Measurements from ENCODE around the gene GUCY1A2.
"Not testable (repeated sequence)": the region's sequence is repeated elsewhere in the genome, so short reads cannot be mapped to it uniquely, and the experiment has no call there.

The GUCY1A2 gene

DNA sequence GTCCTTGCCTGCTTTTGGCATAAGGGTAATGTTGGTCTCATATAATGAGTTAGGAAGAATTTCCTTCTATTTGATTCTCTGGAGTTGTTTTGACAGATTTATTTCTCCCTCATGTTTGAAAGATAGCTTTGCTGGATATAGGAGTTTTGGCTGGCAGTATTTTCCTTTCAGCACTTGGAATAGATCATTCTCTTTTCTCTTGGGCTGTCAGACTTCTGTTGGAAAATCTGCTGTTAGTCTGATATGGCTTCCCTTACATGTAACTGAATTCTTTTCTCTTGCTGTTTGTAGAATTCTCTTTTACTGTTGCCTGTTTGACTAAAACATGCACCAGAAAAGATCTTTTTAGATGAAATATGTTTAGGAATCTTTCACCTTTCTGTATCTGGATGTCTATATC lies 165.5 kb downstream of the GUCY1A2 start:
- H3K4me1 Mint-ChIP-seq, result no peaks in the 10 kb centered on the region
- ATAC-seq (no peak), DNase-seq (ENCODE audit: low spot score in 2 of 2) (no peak)
- no peak overlapping the region for H3K4me3 Mint-ChIP-seq
- H3K27ac Mint-ChIP-seq, result no peak overlapping the region
- peaks cover 31% of the 10 kb centered on the region for H3K9me3 Mint-ChIP-seq
- no peaks in the 10 kb centered on the region for H3K36me3 Mint-ChIP-seq

DNA sequence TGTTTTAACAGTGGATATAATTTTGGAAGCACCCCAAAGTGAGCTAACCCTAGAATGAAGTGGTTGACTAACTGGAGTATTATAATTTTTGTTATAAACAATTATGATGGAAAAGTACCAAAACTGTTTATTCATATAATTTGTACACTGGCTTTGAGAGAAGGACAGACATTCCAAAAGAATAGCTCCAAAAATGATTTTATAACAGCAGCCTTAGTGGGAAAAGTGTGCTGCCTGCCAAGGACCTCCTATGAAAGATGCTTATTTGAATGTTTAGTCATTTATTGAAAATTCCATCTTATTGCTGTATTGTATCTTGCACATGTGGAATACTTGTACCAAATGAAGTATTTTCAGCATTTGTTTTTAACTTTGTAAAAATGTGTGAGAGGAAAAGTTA lies 169.8 kb downstream of the GUCY1A2 start:
- ATAC-seq (no peak), DNase-seq (ENCODE audit: low spot score in 2 of 2) (no peak)
- H3K4me3 Mint-ChIP-seq, result no peak overlapping the region
- H3K36me3 Mint-ChIP-seq, result no peaks in the 10 kb centered on the region
- peaks cover 20% of the 10 kb centered on the region for H3K9me3 Mint-ChIP-seq
- no peak overlapping the region for H3K27ac Mint-ChIP-seq
- no peaks in the 10 kb centered on the region for H3K4me1 Mint-ChIP-seq

DNA sequence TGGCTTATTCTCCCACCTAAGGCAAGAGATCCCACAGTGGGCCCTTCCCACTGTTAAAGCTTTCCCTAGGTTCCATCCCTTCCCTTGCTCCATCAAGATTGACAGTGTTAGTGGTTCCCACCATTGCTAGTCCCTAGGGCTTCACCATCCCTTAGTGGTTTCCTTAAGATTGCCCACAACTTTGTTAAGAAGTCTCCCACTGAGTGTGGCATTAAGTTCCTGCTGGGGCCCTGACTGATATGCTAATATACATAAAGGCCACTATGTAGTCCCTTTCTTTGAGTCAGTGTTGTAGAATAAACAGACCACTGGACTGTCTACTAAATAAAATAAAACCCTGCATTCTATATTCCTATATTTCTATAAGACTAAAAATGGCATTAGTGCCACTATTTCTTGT lies 176.1 kb downstream of the GUCY1A2 start:
- no peak for ATAC-seq
- DNase-seq (ENCODE audit: low spot score in 2 of 2), result no peak
- Mint-ChIP-seq H3K36me3 (no peaks in the 10 kb centered on the region), H3K4me1 (no peaks in the 10 kb centered on the region), H3K27ac (no peak overlapping the region), H3K9me3 (peaks cover 12% of the 10 kb centered on the region), H3K4me3 (no peak overlapping the region)

DNA sequence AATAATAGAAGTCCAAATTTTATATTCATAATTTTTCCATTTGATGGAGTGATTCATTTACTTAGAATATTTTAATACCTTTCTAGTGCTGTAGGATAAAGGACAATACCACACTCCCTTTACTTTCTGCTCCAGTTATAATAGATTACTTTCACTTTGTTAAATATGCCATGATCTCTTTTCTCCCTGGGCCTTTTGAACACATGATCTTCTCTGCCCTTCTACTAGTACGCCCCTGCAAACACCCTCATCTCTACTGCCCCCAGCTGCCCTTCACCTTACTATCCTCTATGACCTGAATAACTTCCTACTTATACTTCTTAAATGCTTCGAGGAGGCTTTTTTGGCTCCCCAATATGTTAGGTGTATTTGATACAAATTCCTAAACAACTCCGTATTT lies 177.3 kb downstream of the GUCY1A2 start:
- peaks cover 14% of the 10 kb centered on the region for H3K9me3 Mint-ChIP-seq
- no peak overlapping the region for H3K4me3 Mint-ChIP-seq
- DNase-seq (ENCODE audit: low spot score in 2 of 2) (no peak), ATAC-seq (no peak)
- no peaks in the 10 kb centered on the region for H3K36me3 Mint-ChIP-seq
- H3K4me1 Mint-ChIP-seq, result no peaks in the 10 kb centered on the region
- H3K27ac Mint-ChIP-seq, result no peak overlapping the region

DNA sequence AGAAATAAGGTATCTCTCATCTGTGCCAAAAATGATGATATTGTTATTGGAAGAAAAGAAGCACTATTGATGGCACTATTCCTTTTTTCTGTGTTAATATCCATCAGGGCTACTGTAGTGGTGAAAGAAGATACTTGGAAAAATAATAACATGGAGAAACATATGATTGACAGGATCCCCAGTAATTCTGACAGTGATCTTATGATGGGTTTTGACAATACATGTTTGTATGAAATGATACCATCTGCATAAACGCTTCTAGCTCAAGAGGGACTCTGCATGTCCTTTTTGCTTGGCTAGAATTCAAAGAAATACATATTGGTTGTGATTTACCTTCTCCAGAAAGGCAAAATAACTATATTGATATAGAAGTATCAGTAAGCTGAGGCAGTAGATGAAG lies 178.1 kb downstream of the GUCY1A2 start:
- ATAC-seq (no peak), DNase-seq (ENCODE audit: low spot score in 2 of 2) (no peak)
- Mint-ChIP-seq H3K27ac (no peak overlapping the region), H3K9me3 (peaks cover 18% of the 10 kb centered on the region), H3K4me3 (no peak overlapping the region), H3K4me1 (no peaks in the 10 kb centered on the region), H3K36me3 (no peaks in the 10 kb centered on the region)

DNA sequence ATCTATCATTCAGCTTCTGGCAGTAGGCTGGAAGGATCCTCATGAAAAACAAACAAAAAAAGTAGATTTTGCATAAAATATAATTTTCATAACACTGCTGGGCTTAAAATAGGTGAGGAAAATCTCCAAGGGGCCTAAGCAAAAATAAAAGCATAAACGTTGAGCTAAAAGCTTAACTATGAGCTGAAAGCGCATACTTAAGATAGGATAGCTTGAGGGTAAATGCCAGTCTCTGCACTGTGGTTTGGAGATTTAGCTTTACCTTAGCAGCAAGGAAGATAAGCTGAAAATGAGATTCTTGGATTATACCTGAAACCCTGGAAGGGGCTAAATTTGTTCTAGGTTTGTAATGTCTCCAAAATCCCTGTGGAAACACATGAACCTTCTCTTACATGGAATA lies 183.7 kb downstream of the GUCY1A2 start:
- Mint-ChIP-seq H3K36me3 (no peaks in the 10 kb centered on the region), H3K27ac (no peak overlapping the region), H3K4me1 (no peaks in the 10 kb centered on the region), H3K4me3 (no peak overlapping the region), H3K9me3 (peaks cover 23% of the 10 kb centered on the region)
- no peak for DNase-seq (ENCODE audit: low spot score in 2 of 2)
- no peak for ATAC-seq

DNA sequence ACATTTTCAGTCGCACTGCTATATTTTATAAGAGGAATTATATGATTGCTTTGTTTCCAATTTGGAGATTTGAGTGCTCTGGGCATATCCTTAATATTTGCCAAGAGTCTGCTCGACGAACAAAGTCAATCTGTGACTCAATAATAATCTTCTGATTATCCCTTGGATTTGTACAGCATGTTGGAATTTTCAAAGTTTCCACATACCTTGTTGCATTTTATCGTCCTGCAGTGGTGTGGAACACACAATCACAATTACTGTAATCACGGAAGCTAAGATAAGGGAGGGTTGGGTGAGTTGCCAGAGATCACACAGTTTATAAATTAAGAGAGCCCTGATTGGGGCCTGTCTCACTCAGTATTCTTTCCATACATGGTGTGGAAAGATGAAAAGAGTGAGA lies 189.3 kb downstream of the GUCY1A2 start:
- H3K36me3 Mint-ChIP-seq, result no peaks in the 10 kb centered on the region
- no peak for DNase-seq (ENCODE audit: low spot score in 2 of 2)
- no peak for ATAC-seq
- H3K27ac Mint-ChIP-seq, result no peak overlapping the region
- no peaks in the 10 kb centered on the region for H3K4me1 Mint-ChIP-seq
- peaks cover 16% of the 10 kb centered on the region for H3K9me3 Mint-ChIP-seq
- no peak overlapping the region for H3K4me3 Mint-ChIP-seq

DNA sequence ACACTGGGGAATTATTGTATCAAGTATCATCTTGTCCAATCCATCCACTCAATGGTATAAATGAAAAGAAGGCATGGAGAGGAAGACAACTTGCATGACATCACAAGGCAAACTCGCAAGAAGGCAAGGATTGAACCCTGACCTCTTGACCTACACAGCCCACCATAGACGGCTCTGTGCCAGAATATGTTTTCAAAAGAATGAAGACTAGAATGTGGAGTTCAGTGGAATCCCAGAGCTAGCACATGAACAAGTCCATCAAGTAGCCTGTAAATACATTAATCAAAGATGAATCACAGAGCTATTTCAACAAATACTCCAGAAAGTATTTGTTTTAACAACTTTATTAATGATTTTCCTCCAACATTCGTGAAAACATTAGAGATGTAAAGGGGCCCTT lies 189.7 kb downstream of the GUCY1A2 start:
- H3K27ac Mint-ChIP-seq, result no peak overlapping the region

DNA sequence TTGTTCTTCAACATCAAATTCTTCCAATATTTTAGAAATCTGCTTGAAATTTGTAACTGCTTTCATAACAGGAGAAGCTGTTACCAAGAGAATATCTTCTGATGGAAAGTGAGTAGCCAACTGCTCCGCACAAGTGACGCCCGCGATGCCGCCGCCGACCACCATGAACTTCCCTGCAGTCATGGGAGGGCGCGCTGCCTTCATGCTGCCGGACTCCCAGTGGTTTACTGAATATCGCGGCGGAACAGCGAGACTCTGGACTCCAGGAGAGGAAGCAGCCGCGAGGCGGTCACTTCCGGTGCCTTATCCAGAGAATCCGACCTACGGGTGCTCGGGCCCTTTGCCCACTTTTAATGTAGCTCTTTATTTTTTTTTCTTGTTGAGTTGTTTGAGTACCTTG lies 190.6 kb downstream of the GUCY1A2 start:
- no peak overlapping the region for H3K4me3 Mint-ChIP-seq
- H3K9me3 Mint-ChIP-seq, result peaks cover 21% of the 10 kb centered on the region
- H3K36me3 Mint-ChIP-seq, result no peaks in the 10 kb centered on the region
- no peak for DNase-seq (ENCODE audit: low spot score in 2 of 2)
- no peak for ATAC-seq
- H3K27ac Mint-ChIP-seq, result no peak overlapping the region
- no peaks in the 10 kb centered on the region for H3K4me1 Mint-ChIP-seq

More for the DNA sequence above, 189.7 kb downstream of the GUCY1A2 start:
- no peak for ATAC-seq
- DNase-seq (ENCODE audit: low spot score in 2 of 2), result no peak
- Mint-ChIP-seq H3K36me3 (no peaks in the 10 kb centered on the region), H3K4me3 (no peak overlapping the region), H3K9me3 (peaks cover 16% of the 10 kb centered on the region), H3K4me1 (no peaks in the 10 kb centered on the region)

DNA sequence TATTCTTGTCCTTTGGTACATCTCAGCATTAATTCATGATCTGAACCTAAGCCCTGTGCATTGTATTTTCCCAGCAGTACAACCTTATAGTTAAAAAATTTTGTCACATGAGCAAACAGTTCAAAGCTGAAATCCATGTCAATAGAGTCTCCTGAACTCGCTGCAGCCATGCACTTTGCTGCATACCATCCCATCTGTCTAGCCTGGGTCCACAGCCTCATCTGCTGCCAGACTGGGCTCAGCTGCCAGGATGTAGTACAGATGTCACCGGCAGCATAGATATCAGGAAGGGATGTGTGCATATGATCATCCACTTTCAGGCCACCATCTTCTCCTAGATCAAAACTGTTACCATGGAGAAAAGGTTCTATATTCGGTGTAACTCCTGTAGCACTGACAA lies 191.7 kb downstream of the GUCY1A2 start:
- not testable (repeated sequence) for ATAC-seq; H3K36me3 Mint-ChIP-seq; H3K4me1 Mint-ChIP-seq; H3K4me3 Mint-ChIP-seq; DNase-seq (ENCODE audit: low spot score in 2 of 2); H3K27ac Mint-ChIP-seq
- peaks cover 20% of the 10 kb centered on the region for H3K9me3 Mint-ChIP-seq

DNA sequence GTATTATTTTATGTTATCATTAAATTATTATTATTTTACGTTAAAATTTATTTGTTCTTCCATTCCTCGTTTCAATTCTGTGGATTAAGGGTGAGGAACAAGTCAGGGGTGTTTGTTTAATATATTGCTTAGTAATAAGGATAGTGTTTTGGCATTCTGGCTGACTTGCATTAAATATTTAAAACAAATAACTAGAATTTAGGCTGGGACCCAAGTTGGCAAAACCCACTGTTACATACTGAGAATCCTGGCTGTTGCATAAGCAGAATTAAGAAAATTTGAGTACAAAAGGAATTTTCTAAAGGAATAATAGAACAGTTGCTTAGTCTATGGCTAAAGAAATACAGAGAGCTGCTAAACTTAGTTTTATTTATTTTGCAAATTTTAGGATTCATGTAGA lies 196.4 kb downstream of the GUCY1A2 start:
- peaks cover 8% of the 10 kb centered on the region for H3K9me3 Mint-ChIP-seq
- no peak for ATAC-seq
- H3K4me3 Mint-ChIP-seq, result no peak overlapping the region

DNA sequence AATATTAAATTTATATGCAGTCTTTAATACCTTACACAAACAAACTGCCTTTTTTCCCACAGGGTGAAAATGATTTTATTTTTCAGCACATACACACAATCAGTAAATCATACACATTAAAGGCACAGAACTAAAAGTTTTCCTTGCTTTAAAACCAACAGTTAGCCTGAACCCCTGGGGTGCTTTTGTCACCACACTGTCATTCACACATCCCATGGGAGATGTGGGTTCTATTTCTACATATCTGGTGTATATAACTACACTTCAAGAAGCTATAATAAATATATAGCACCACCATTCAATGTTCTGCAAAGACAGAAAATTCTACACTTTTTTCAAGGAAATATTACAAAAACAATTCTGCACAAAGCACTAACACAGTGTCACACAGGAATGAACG lies 197.0 kb downstream of the GUCY1A2 start:
- no peaks in the 10 kb centered on the region for H3K36me3 Mint-ChIP-seq
- ATAC-seq (no peak), DNase-seq (ENCODE audit: low spot score in 2 of 2) (no peak)
- peaks cover 9% of the 10 kb centered on the region for H3K9me3 Mint-ChIP-seq
- H3K4me3 Mint-ChIP-seq, result no peak overlapping the region
- no peak overlapping the region for H3K27ac Mint-ChIP-seq
- H3K4me1 Mint-ChIP-seq, result no peaks in the 10 kb centered on the region

More for the DNA sequence above, 196.4 kb downstream of the GUCY1A2 start:
- no peak overlapping the region for H3K27ac Mint-ChIP-seq
- DNase-seq (ENCODE audit: low spot score in 2 of 2), result no peak
- no peaks in the 10 kb centered on the region for H3K36me3 Mint-ChIP-seq
- no peaks in the 10 kb centered on the region for H3K4me1 Mint-ChIP-seq

DNA sequence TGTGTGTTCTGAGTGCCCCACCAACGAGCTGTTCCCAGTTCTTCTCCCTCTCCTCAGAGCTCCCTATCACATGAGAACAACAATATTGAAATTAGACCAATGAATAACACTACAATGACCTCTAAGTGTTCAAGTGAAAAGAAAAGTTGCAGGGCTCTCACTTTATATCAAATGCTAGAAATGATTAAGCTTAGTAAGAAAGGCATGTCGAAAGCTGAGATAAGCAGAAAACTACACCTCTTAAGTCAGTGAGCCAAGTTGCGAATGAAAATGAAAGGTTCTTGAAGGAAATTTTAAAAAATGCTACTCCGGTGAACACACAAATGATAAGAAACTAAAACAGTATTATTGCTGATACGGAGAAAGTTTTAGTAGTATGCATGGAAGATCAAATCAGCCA lies 199.8 kb downstream of the GUCY1A2 start:
- DNase-seq (ENCODE audit: low spot score in 2 of 2) (no peak), ATAC-seq (no peak)
- Mint-ChIP-seq H3K4me3 (no peak overlapping the region), H3K4me1 (no peaks in the 10 kb centered on the region), H3K36me3 (no peaks in the 10 kb centered on the region), H3K9me3 (peaks cover 17% of the 10 kb centered on the region), H3K27ac (no peak overlapping the region)

DNA sequence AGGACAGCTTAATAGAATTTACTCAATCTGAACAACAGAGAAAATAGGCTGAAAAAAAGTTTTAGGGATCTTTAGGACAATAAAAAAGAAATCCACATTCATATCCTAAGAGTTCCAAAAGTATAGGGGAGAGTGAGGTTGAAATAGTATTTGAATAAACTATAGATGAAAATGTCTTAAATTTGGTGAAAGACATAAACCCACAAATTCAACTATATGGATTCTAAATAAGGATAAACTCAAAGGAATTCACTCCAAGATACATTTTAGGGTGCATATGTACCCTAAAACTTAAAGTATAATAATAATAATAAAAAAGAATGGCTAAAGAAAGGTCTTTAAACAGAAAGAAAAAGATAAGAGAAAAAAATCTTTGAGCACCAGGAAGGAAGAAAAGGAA lies 203.1 kb downstream of the GUCY1A2 start:
- ATAC-seq (no peak), DNase-seq (ENCODE audit: low spot score in 2 of 2) (no peak)
- H3K4me1 Mint-ChIP-seq, result no peaks in the 10 kb centered on the region
- no peaks in the 10 kb centered on the region for H3K36me3 Mint-ChIP-seq
- peaks cover 14% of the 10 kb centered on the region for H3K9me3 Mint-ChIP-seq
- no peak overlapping the region for H3K27ac Mint-ChIP-seq
- H3K4me3 Mint-ChIP-seq, result no peak overlapping the region

DNA sequence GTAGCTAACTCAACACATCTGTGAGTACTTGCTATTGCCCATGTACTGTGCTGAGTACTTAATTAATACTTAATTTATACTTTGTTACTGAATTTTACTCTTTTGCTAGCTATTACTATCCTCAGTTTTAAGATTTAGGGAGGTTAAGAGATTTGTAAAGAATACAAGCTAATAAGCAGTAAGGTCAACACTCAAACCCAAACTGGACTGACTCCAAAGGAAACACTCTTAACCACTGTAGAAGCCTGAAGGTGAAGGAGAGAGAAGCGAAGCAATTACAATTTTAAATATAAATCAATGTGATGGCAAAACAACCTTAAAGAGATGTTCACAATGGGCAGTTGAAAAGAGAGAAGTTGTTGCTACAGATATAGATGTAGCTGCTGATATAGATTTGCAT lies 204.5 kb downstream of the GUCY1A2 start:
- H3K4me1 Mint-ChIP-seq, result no peaks in the 10 kb centered on the region
- no peak overlapping the region for H3K27ac Mint-ChIP-seq
- H3K4me3 Mint-ChIP-seq, result no peak overlapping the region
- peaks cover 14% of the 10 kb centered on the region for H3K9me3 Mint-ChIP-seq
- DNase-seq (ENCODE audit: low spot score in 2 of 2) (no peak), ATAC-seq (no peak)
- H3K36me3 Mint-ChIP-seq, result no peaks in the 10 kb centered on the region

DNA sequence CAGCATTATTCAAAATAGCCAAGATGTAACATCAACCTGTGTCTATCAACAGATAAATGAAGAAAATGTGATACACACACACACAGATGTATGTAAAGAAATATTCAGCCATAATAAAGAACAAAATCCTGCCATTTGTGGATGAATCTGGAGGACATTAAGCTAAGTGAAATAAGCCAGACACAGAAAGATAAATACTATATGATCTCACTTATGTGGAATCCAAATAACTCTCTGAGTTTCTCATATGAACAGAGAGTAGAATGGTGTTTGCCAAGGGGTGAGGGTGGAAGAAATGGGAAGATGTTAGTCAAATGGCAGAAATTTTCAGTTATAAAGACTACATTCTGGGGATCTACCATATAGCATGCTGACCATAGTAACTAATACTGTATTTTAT lies 224.2 kb downstream of the GUCY1A2 start:
- H3K27ac Mint-ChIP-seq, result no peak overlapping the region

DNA sequence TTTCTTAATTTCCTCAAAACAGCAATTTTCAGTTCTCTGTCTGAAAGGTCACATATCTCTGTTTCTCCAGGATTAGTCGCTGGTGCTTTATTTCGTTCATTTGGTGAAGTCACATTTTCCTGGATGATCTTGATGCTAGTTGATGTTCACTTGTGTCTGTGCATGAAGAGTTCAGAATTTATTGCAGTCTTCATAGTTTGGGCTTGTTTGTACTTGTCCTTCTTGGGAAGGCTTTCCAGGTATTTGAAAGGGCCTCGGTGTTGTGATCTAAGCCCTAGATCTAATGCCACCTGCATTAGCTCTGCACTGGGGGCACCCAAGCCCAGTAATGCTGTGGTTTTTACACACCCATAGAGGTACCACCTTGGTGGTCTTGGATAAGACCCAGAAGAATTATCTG lies 228.9 kb downstream of the GUCY1A2 start:
- DNase-seq (ENCODE audit: low spot score in 2 of 2), result no peak

More for the DNA sequence above, 224.2 kb downstream of the GUCY1A2 start:
- H3K4me1 Mint-ChIP-seq, result no peaks in the 10 kb centered on the region
- ATAC-seq (no peak), DNase-seq (ENCODE audit: low spot score in 2 of 2) (no peak)
- H3K9me3 Mint-ChIP-seq, result peaks cover 10% of the 10 kb centered on the region
- H3K4me3 Mint-ChIP-seq, result no peak overlapping the region
- no peaks in the 10 kb centered on the region for H3K36me3 Mint-ChIP-seq

More for the DNA sequence above, 228.9 kb downstream of the GUCY1A2 start:
- ATAC-seq, result no peak
- H3K4me3 Mint-ChIP-seq, result no peak overlapping the region
- no peak overlapping the region for H3K27ac Mint-ChIP-seq
- no peaks in the 10 kb centered on the region for H3K36me3 Mint-ChIP-seq
- no peaks in the 10 kb centered on the region for H3K4me1 Mint-ChIP-seq
- peaks cover 10% of the 10 kb centered on the region for H3K9me3 Mint-ChIP-seq
